RWPE2 (cell line): Measurements from ENCODE around the gene NPR2.
A peak's percentile ranks its signal among the peaks of the same experiment; 100 is the strongest.

Experiments
- ATAC-seq: fragments of 200-7000 bp; cut with Tn5 transposase; 3 replicates; pipeline ENCODE4 v1.9.1; 2021; ENCODE audit warnings: low read depth
- DNase-seq: peaks from one replicate; pipeline ENCODE4 v3.0.0-alpha.2; 2020; ENCODE audit warnings: low spot score
- H3K27ac ChIP-seq: fragments of 450-650 bp; 2 replicates; pipeline ENCODE4 v1.5.1; 2017; ENCODE audit warnings: mild to moderate bottlenecking; ENCODE audit not compliant: poor library complexity, severe bottlenecking
- H3K27me3 ChIP-seq: fragments of 250-450 bp; sonication (Bioruptor Pico); 2 replicates; pipeline ENCODE4 v1.5.1; 2021; ENCODE audit warnings: mild to moderate bottlenecking, moderate library complexity; ENCODE audit not compliant: insufficient read depth, poor library complexity, severe bottlenecking
- H3K36me3 ChIP-seq: fragments of 250-450 bp; sonication (Bioruptor Pico); 2 replicates; pipeline ENCODE4 v1.5.1; 2020; ENCODE audit warnings: low read depth, mild to moderate bottlenecking, moderate library complexity
- H3K4me1 ChIP-seq: fragments of 250-450 bp; sonication (Bioruptor Pico); 2 replicates; pipeline ENCODE4 v1.5.1; 2021; ENCODE audit warnings: mild to moderate bottlenecking, moderate library complexity; ENCODE audit not compliant: insufficient read depth, poor library complexity, severe bottlenecking
- H3K4me3 ChIP-seq: fragments of 250-450 bp; sonication (Bioruptor Pico); 2 replicates; pipeline ENCODE4 v1.5.1; 2021; ENCODE audit warnings: mild to moderate bottlenecking, moderate library complexity; ENCODE audit not compliant: severe bottlenecking
- H3K9me3 ChIP-seq: fragments of 250-450 bp; sonication (Bioruptor Pico); 2 replicates; pipeline ENCODE4 v1.5.1; 2021; ENCODE audit warnings: mild to moderate bottlenecking, moderate library complexity; ENCODE audit not compliant: severe bottlenecking
- TF ChIP-seq, protein P1 (sequence below): fragments of 450-650 bp; IDR thresholded peaks from one replicate; pipeline ENCODE4 v1.5.1; 2017; ENCODE audit warnings: mild to moderate bottlenecking, moderate library complexity; ENCODE audit not compliant: poor library complexity, severe bottlenecking

Gene NPR2

DNA sequence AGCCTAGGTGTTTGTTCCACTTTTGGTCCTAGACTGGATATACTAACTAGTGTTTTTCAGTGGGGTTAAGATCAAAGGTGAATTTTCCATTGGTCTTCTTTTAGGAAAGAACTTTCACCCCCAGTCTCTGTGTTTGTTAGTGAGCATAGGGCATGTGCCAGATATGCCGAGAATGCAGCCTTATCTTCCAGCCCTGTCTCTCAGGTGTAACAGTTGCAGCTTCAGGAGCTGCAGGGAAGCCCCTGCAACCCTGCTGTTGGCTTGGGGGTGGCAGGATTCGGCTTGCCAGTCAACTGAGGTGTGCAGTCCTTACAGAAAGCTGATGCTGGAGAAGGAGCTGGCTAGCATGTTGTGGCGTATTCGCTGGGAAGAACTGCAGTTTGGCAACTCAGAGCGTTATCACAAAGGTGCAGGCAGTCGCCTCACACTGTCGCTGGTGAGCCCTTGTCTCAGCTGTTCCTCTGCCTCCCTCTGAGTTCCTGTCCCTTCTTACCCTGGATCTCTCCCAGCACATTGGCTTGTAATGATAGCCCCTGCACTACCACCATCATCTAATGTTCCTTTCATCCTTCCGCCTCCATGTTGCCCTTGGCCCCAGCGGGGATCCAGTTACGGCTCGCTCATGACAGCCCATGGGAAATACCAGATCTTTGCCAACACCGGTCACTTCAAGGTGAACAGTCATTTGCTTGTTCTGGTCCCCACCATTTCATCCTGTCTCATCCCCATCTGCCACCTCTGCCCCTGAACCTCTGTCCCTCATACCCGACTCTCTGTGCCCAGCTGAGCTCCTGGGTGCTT is 10.1 kb downstream of the NPR2 start:
- Histone ChIP-seq H3K36me3 (no peaks in the 10 kb centered on the region), H3K27ac (no peak overlapping the region), H3K4me1 (peaks cover 8% of the 10 kb centered on the region), H3K9me3 (no peaks in the 10 kb centered on the region), H3K4me3 (no peak overlapping the region), H3K27me3 (no peaks in the 10 kb centered on the region)
- ATAC-seq (no peak), DNase-seq (no peak)
- TF ChIP-seq, protein P1, sequence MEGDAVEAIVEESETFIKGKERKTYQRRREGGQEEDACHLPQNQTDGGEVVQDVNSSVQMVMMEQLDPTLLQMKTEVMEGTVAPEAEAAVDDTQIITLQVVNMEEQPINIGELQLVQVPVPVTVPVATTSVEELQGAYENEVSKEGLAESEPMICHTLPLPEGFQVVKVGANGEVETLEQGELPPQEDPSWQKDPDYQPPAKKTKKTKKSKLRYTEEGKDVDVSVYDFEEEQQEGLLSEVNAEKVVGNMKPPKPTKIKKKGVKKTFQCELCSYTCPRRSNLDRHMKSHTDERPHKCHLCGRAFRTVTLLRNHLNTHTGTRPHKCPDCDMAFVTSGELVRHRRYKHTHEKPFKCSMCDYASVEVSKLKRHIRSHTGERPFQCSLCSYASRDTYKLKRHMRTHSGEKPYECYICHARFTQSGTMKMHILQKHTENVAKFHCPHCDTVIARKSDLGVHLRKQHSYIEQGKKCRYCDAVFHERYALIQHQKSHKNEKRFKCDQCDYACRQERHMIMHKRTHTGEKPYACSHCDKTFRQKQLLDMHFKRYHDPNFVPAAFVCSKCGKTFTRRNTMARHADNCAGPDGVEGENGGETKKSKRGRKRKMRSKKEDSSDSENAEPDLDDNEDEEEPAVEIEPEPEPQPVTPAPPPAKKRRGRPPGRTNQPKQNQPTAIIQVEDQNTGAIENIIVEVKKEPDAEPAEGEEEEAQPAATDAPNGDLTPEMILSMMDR, result no peak

DNA sequence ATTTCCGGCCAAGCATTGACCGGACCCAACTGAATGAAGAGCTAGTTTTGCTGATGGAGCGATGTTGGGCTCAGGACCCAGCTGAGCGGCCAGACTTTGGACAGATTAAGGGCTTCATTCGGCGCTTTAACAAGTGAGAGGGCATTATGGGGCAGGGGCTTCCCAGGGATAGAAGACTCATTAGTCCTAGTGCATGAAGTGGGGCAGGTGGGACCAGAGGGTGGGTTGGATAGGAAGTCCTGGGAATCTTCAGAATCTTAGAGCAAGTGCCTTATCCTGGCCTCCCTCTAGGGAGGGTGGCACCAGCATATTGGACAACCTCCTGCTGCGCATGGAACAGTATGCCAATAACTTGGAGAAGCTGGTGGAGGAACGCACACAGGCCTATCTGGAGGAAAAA is 14.7 kb downstream of the NPR2 start:
- DNase-seq (no peak), ATAC-seq (no peak)
- TF ChIP-seq, protein P1, result no peak
- Histone ChIP-seq H3K27me3 (no peaks in the 10 kb centered on the region), H3K4me1 (no peaks in the 10 kb centered on the region), H3K9me3 (no peaks in the 10 kb centered on the region), H3K4me3 (no peak overlapping the region), H3K36me3 (no peaks in the 10 kb centered on the region), H3K27ac (no peak overlapping the region)

DNA sequence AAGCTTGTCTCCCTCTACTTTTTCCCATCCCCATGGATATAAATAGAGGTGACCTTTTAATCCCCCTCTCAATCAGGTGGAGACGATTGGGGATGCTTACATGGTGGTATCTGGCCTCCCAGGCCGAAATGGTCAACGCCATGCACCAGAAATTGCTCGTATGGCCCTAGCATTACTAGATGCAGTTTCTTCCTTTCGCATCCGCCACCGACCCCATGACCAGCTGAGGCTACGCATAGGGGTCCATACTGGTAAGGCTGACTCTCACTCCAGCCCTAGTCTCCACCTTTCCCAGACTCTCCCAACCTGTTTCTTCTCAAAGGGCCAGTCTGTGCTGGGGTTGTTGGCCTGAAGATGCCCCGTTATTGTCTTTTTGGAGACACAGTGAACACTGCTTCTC is 17.0 kb downstream of the NPR2 start:
- Histone ChIP-seq H3K27me3 (no peaks in the 10 kb centered on the region), H3K36me3 (no peaks in the 10 kb centered on the region; the same call in 1 of the 2 replicates), H3K27ac (no peak overlapping the region), H3K4me1 (no peaks in the 10 kb centered on the region), H3K4me3 (no peak overlapping the region), H3K9me3 (no peaks in the 10 kb centered on the region)
- DNase-seq (no peak), ATAC-seq (no peak)
- TF ChIP-seq, protein P1, result no peak

DNA sequence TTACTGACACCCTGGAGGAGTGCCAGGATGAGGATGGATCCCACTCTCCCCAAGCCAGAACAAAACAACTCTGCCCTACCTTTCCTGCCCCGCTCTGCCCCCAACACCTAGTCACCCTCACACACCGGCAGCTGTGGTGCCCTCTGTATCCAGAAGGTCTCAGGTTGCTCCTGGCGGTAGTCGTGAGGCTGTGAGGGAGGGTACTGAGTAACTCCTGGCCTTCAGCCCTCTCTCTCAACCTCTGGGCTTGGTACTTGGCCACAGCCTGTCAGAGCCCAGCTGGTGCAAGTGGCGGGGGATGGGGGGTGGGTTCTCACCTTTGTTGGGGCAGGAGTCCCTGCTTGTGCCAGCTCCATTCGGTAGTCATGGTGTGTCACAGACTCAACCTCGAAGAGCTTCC is 18.7 kb downstream of the NPR2 start:
- H3K36me3 ChIP-seq, result no peaks in the 10 kb centered on the region; the same call in 1 of the 2 replicates
- H3K27me3 ChIP-seq, result no peaks in the 10 kb centered on the region
- TF ChIP-seq, protein P1, result no peak
- H3K27ac ChIP-seq, result no peak overlapping the region
- no peaks in the 10 kb centered on the region for H3K4me1 ChIP-seq
- ATAC-seq (no peak), DNase-seq (peak; percentile 33)
- no peaks in the 10 kb centered on the region for H3K9me3 ChIP-seq
- no peak overlapping the region for H3K4me3 ChIP-seq

DNA sequence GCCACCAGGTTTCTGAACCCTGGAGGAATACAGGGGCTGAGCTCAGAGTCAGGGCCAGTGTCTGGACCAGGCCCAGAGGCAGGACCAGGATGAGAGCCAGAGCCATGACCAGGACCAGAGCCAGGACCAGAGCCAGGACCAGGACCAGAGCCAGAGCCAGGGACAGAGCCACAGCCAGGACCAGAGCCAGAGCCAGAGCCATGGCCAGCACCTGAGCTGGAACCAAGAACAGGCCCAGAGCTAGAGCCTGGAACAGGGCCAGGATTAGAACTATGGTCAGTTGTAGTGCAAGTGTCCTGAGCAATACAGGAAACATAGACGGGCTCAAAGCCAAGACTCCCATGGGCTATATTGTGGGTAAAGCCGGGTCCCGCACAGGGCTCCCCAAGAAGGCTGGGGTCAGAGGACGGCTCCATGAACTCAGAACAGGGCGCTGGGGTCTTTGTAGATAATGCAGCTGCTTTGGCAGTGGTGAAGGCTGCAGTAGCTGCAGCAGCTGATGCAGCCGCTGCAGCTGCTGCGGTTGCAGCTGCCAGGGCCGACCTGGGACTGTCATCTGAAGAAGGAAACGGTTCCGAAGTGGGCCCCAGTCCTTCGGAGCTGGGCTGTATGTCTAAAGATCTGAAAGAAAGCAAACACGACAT is 20.1 kb downstream of the NPR2 start:
- no peaks in the 10 kb centered on the region for H3K27me3 ChIP-seq
- H3K36me3 ChIP-seq, result no peaks in the 10 kb centered on the region; the same call in 1 of the 2 replicates
- no peaks in the 10 kb centered on the region for H3K9me3 ChIP-seq
- H3K4me1 ChIP-seq, result no peaks in the 10 kb centered on the region
- peak; percentile 31 for DNase-seq
- H3K27ac ChIP-seq, result no peak overlapping the region
- TF ChIP-seq, protein P1, result no peak
- peak overlapping the region; percentile 36 for H3K4me3 ChIP-seq
- ATAC-seq, result no peak
